KOPT-K1 (cell line): ENCODE measurements around the gene MRO.
"Not testable (repeated sequence)": the region's sequence is repeated elsewhere in the genome, so short reads cannot be mapped to it uniquely, and the experiment has no call there.

Source experiments
- H3K27ac ChIP-seq: fragments of 200-600 bp; sonication (generic); 2 replicates; pipeline ENCODE4 v1.5.1; 2016; ENCODE audit warnings: antibody characterized with exemption, mild to moderate bottlenecking, low read depth, low read length; ENCODE audit not compliant: poor library complexity, severe bottlenecking
- H3K36me3 ChIP-seq: fragments of 200-600 bp; sonication (generic); 2 replicates; pipeline ENCODE4 v1.5.1; 2017; ENCODE audit warnings: antibody characterized with exemption, mild to moderate bottlenecking, low read length, moderate library complexity; ENCODE audit not compliant: insufficient read depth
- H3K9me3 ChIP-seq: fragments of 200-600 bp; sonication (generic); 2 replicates; pipeline ENCODE4 v1.5.1; 2017; ENCODE audit warnings: antibody characterized with exemption, low read length, mild to moderate bottlenecking; ENCODE audit not compliant: insufficient read depth, poor library complexity, severe bottlenecking

The MRO gene

GRCh38 chr18:50791599-50792438, 28.0 kb downstream of the MRO start:
- Histone ChIP-seq H3K9me3 (no peaks in the 10 kb centered on the region), H3K36me3 (no peaks in the 10 kb centered on the region), H3K27ac (no peak overlapping the region)

- H3K36me3 ChIP-seq: no peaks in the 10 kb centered on the region
- H3K27ac ChIP-seq: no peak overlapping the region
- H3K9me3 ChIP-seq: no peaks in the 10 kb centered on the region
Measured at GRCh38 chr18:50790948-50791347, 28.9 kb downstream of the MRO start.

- Histone ChIP-seq H3K9me3 (no peaks in the 10 kb centered on the region), H3K27ac (no peak overlapping the region)
Measured at GRCh38 chr18:50790241-50790640, 29.6 kb downstream of the MRO start.

DNA sequence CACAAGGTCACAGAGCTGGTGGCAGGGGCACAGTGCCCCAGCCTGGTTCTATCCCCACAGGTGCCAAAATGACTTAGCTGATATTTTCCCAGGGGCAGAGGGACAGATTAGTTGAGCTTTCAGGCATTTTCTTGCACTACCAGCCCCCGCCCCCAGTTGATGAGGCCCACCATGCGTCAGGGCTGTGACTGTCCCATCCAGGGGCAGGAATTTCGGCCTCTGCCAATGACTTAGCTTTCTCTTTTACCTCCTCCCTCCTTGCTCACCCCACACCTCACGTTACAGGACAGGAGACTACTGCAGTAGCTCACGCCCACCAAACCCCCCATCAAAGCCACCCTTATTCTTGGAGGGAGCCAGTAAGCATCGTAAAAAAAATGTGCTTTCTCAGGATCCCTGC, 31.5 kb downstream of the MRO start:
- H3K9me3 ChIP-seq: no peaks in the 10 kb centered on the region
- H3K36me3 ChIP-seq: no peaks in the 10 kb centered on the region
- no peak overlapping the region for H3K27ac ChIP-seq

More at GRCh38 chr18:50790241-50790640, 29.6 kb downstream of the MRO start:
- no peaks in the 10 kb centered on the region for H3K36me3 ChIP-seq

DNA sequence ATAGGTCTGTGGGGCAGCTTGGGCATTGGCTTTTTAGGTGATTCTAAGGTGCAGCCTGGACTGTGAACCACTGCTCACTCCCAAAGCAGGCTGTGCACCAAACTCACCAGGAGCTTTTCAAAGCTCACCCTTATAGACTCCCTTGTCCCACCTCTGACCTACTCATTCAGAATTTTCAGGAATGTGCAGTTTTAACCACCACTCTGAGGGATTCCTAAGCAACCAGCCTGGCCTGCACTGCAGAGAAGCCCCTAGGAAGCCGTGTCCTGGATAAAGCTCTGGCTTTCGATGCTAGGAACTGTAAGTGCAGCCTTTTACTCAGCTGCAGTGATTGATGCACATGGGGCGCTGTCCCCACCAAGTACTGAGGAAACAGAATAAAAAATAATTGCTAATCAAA, 33.0 kb downstream of the MRO start:
- H3K27ac ChIP-seq: no peak overlapping the region
- no peaks in the 10 kb centered on the region for H3K36me3 ChIP-seq
- H3K9me3 ChIP-seq: no peaks in the 10 kb centered on the region

GRCh38 chr18:50783553-50783952, 36.3 kb downstream of the MRO start:
- no peaks in the 10 kb centered on the region for H3K36me3 ChIP-seq
- H3K9me3 ChIP-seq: no peaks in the 10 kb centered on the region
- H3K27ac ChIP-seq: no peak overlapping the region

DNA sequence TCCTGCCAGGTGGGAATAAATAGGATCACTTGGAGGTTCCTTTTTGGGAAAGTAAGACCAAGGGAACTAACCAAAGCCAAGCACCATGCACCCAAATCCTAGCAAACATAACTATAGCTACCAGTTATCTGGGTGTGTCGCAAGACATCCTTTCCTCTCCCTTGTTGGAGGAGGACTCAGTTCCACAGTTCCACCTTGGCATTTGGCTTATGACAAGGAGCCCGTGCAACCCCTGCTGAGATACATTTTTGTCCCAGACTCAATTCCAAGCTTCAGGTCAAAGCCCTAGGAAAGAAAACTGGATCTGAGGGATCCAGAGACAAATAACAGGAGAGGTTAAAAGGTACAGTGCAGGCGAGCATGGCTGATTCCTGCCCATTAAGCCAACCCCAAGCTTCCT, 40.8 kb downstream of the MRO start:
- not testable (repeated sequence) for H3K9me3 ChIP-seq, H3K27ac ChIP-seq, H3K36me3 ChIP-seq

DNA sequence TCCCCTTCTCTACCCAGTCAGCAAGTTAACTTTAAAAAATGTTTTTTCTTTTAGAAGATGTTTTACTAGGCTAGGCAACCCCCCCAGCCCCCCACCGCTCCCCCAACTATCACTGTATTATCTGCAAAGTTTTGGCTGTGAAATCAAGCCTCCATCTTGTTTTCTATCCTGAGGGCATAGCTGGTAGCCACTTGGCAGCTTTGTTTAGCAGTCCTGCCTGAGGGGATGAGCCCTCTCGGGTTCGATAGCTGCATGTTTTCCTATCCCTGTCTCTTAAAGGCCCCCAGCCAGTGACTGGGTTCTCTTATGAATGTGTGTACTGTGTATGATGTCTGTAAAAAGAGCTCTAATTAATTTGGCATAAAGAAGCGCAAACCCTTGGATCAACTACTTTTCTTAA, 43.4 kb downstream of the MRO start:
- Histone ChIP-seq H3K27ac (no peak overlapping the region), H3K9me3 (peaks cover 4% of the 10 kb centered on the region)

GRCh38 chr18:50775726-50776125, 44.1 kb downstream of the MRO start:
- Histone ChIP-seq H3K27ac (no peak overlapping the region), H3K36me3 (no peaks in the 10 kb centered on the region), H3K9me3 (peaks cover 4% of the 10 kb centered on the region)

More for the DNA sequence above, 43.4 kb downstream of the MRO start:
- H3K36me3 ChIP-seq: no peaks in the 10 kb centered on the region

DNA sequence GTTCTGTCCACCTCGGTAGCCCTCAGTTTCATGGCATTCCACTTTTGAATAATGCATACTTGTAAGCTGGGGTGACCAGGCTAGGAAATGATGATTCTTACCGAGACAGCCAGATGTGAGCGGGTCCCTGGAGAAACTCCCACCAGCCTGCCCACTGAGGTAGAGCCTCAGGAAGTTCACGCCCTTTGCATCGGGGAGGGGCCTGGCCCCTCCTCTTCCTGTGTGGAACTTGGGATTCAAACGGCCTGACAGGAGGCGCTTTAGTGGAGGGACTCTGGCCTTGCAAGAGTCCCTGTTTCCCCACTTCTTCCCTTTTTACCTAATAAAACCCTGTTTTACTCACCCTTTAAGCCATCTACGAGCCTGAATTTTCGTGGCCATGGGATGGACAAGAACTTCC, 44.6 kb downstream of the MRO start:
- peaks cover 4% of the 10 kb centered on the region for H3K9me3 ChIP-seq
- no peaks in the 10 kb centered on the region for H3K36me3 ChIP-seq
- no peak overlapping the region for H3K27ac ChIP-seq

DNA sequence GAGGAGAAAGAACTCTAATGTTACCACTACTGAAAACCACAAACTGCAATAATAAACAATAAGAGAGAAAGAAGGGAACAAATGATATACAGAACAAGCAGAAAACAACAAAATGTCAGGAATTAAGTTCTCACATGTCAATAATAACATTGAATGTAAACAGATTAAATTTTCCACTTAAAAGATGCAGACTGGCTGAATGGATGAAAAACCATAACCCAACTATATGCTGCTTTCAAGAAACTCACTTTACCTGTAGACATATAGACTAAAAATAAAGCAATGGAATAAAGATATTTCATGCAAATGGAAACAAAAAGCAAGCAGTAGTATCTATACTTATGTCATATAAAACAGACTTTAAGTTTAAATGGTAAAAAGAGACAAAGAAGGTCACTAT, 50.4 kb downstream of the MRO start:
- Histone ChIP-seq H3K9me3 (peaks cover 16% of the 10 kb centered on the region), H3K36me3 (no peaks in the 10 kb centered on the region), H3K27ac (no peak overlapping the region)

DNA sequence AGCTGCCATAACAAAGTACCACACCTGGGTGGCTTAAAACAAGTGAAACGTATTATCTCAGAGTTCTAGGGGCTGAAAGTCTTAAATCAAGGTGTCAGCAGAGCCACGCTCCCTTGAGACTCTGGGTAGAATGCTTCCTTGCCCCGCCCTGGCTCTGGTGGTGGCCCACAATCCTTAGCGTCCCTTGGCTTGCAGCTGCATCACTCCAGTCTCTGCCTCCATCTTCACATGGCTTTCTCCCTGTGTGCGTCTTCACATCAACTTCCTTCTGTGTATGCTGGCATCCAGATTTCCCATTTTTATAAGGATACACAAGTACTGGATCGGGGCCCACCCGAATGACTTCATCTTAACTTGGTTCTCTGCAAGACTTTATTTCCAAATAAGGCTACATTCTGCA, 62.5 kb downstream of the MRO start:
- Histone ChIP-seq H3K27ac (no peak overlapping the region), H3K36me3 (no peaks in the 10 kb centered on the region), H3K9me3 (no peaks in the 10 kb centered on the region)

DNA sequence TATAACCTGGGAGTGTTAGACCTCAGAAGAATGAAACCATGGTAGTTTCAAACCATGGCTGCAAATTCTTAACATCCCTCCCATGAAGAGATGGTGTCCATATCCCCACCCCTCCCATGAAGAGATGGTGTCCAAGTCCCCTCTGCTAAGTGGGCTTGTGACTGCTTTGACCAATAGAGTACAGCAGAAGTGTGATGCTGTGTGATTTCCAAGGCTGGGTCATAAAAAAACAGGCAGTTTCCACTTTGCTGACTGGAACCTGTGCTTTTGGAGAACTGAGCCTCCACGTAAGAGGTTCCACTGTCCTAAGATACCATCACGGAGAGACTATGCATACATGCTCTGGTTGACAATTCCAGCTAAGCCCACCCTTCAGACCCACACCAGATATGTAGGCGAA, 65.5 kb downstream of the MRO start:
- Histone ChIP-seq H3K36me3 (no peaks in the 10 kb centered on the region), H3K27ac (no peak overlapping the region), H3K9me3 (no peaks in the 10 kb centered on the region)

DNA sequence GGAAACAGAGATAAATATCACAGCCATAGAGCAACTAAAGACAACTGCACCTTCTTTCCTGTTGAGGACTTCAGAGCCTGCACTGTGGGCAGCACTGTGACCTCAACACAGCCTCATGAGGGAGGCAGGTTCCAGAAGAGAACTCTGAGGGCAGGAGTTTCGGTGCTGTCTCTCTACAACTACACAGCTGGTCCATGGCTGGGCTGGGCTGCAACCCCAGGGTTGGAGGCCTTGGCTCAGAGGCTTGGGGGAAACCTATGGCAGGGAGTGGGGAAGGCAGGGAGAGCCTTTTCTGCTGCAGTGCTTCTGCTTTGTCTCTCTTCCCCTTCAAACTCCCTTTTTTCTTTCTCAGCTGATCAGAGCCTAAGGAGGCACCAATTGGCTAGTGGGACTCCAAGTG, 66.5 kb downstream of the MRO start:
- Histone ChIP-seq H3K27ac (no peak overlapping the region), H3K9me3 (no peaks in the 10 kb centered on the region)

GRCh38 chr18:50751947-50752346, 67.9 kb downstream of the MRO start:
- H3K27ac ChIP-seq: no peak overlapping the region
- H3K9me3 ChIP-seq: no peaks in the 10 kb centered on the region
- H3K36me3 ChIP-seq: no peaks in the 10 kb centered on the region

More for the DNA sequence above, 66.5 kb downstream of the MRO start:
- no peaks in the 10 kb centered on the region for H3K36me3 ChIP-seq

- Histone ChIP-seq H3K27ac (no peak overlapping the region), H3K36me3 (no peaks in the 10 kb centered on the region), H3K9me3 (no peaks in the 10 kb centered on the region)
Measured at GRCh38 chr18:50751490-50751889, 68.3 kb downstream of the MRO start.
